SU-DHL-6 (cell line): ENCODE results near the gene POT1.

Experiments used
- CTCF ChIP-seq: fragments of 200-600 bp; sonication (generic); IDR thresholded peaks from one replicate; pipeline ENCODE4 v1.5.1; 2017; ENCODE audit warnings: antibody characterized with exemption, mild to moderate bottlenecking, low read length, moderate library complexity; ENCODE audit not compliant: insufficient read depth, poor library complexity, severe bottlenecking
- EZH2phosphoT487 ChIP-seq: fragments of 200-600 bp; sonication (generic), shearing (Covaris generic); conservative IDR thresholded peaks from 2 replicates; pipeline ENCODE4 v1.6.1; 2018; ENCODE audit warnings: mild to moderate bottlenecking, antibody characterized with exemption, low read length, moderate library complexity, mixed read lengths

GRCh38 chr7:124840435-124840834 lies 89.2 kb downstream of the POT1 start:
- no peak for TF ChIP-seq CTCF
- TF ChIP-seq EZH2phosphoT487, result no peak
